Neural progenitor cell (in vitro differentiated cells): ENCODE data around the gene TMEM214. TPM values are rescaled to one million over a fixed set of nuclear protein-coding genes. Genes with fewer than 3 reads are reported as not detected.

Source experiments
- DNase-seq: peaks from one replicate; pipeline ENCODE4 v3.0.0-alpha.2; 2016; ENCODE audit warnings: low spot score
- H2AFZ ChIP-seq: fragments of 200-600 bp; sonication (generic); replicated peaks from 2 replicates; pipeline ENCODE4 v1.6.1; 2016; ENCODE audit warnings: antibody characterized with exemption
- H3F3A ChIP-seq: fragments of 200-600 bp; sonication (generic); 2 replicates; pipeline ENCODE4 v1.6.1; 2016; ENCODE audit warnings: antibody characterized with exemption, low read depth
- H3K27ac ChIP-seq: fragments of 200-600 bp; sonication (generic); 2 replicates; pipeline ENCODE4 v1.5.1; 2016; ENCODE audit warnings: mild to moderate bottlenecking
- H3K27me3 ChIP-seq: fragments of 200-600 bp; sonication (generic); 2 replicates; pipeline ENCODE4 v1.6.1; 2016; ENCODE audit warnings: mild to moderate bottlenecking, moderate library complexity
- H3K36me3 ChIP-seq: fragments of 200-600 bp; sonication (generic); 2 replicates; pipeline ENCODE4 v1.5.1; 2016
- H3K4me1 ChIP-seq: fragments of 200-600 bp; sonication (generic); 2 replicates; pipeline ENCODE4 v1.6.1; 2016; ENCODE audit warnings: mixed run types
- H3K4me2 ChIP-seq: fragments of 200-600 bp; sonication (generic); 2 replicates; pipeline ENCODE4 v1.6.1; 2016
- H3K4me3 ChIP-seq: fragments of 200-600 bp; sonication (generic); 2 replicates; pipeline ENCODE4 v1.5.1; 2016
- H3K79me2 ChIP-seq: fragments of 200-600 bp; sonication (generic); 2 replicates; pipeline ENCODE4 v1.6.1; 2016; ENCODE audit warnings: low read depth
- H3K9ac ChIP-seq: fragments of 200-600 bp; sonication (generic); 2 replicates; pipeline ENCODE4 v1.6.1; 2016
- H3K9me3 ChIP-seq: fragments of 200-600 bp; sonication (generic); 2 replicates; pipeline ENCODE4 v1.5.1; 2016; ENCODE audit warnings: low read depth
- H4K20me1 ChIP-seq: fragments of 200-600 bp; sonication (generic); 2 replicates; pipeline ENCODE4 v1.6.1; 2016; ENCODE audit warnings: low read depth
- H3K27ac Mint-ChIP-seq: 3 replicates; pipeline ENCODE4 v1.8.0; 2021; ENCODE audit warnings: mixed read lengths
- H3K27me3 Mint-ChIP-seq: 2 replicates; pipeline ENCODE4 v1.8.0; 2022; ENCODE audit warnings: low read depth, mild to moderate bottlenecking, inconsistent platforms, moderate library complexity, mixed read lengths; ENCODE audit not compliant: insufficient read depth
- H3K36me3 Mint-ChIP-seq: 3 replicates; pipeline ENCODE4 v1.8.0; 2021; ENCODE audit warnings: mixed read lengths
- H3K4me1 Mint-ChIP-seq: 3 replicates; pipeline ENCODE4 v1.8.0; 2021; ENCODE audit warnings: mixed read lengths
- H3K4me3 Mint-ChIP-seq: 3 replicates; pipeline ENCODE4 v1.8.0; 2021; ENCODE audit warnings: mild to moderate bottlenecking, moderate library complexity, mixed read lengths
- H3K9me3 Mint-ChIP-seq: 3 replicates; pipeline ENCODE4 v1.8.0; 2020; ENCODE audit warnings: mixed read lengths
- CTCF ChIP-seq: fragments of 200-600 bp; sonication (generic); IDR thresholded peaks from 2 replicates; pipeline ENCODE4 v1.5.1; 2017; ENCODE audit warnings: antibody characterized with exemption, mild to moderate bottlenecking
- EZH2 ChIP-seq: fragments of 200-600 bp; sonication (generic); IDR thresholded peaks from 2 replicates; pipeline ENCODE4 v1.6.1; 2017; ENCODE audit warnings: antibody characterized with exemption, mild to moderate bottlenecking, moderate library complexity
- EZH2phosphoT487 ChIP-seq: fragments of 200-600 bp; sonication (generic); IDR thresholded peaks from 2 replicates; pipeline ENCODE4 v1.6.1; 2017; ENCODE audit warnings: antibody characterized with exemption
- total RNA-seq: library from RNA; depleted of rRNA; stranded (reverse); fragments of >200 nt; gene quantifications from 2 replicates; pipeline ENCODE4 v1.2.3, GENCODE V29; 2015; ENCODE audit warnings: low replicate concordance

TMEM214 gene
- total RNA-seq, 1 donor from 2014 or later: 18.1 TPM

GRCh38 chr2:27003007-27003406, 29.8 kb upstream of the TMEM214 start:
- Histone ChIP-seq H3K4me3 (no peak overlapping the region), H3K4me1 (peaks cover 6% of the 10 kb centered on the region), H3K4me2 (no peak overlapping the region), H3K9me3 (no peaks in the 10 kb centered on the region), H3K9ac (no peak overlapping the region), H3K79me2 (no peaks in the 10 kb centered on the region), H3K27ac (no peak overlapping the region), H3K27me3 (no peaks in the 10 kb centered on the region), H3K36me3 (no peaks in the 10 kb centered on the region), H3F3A (no peaks in the 10 kb centered on the region), H4K20me1 (peaks cover 17% of the 10 kb centered on the region), H2AFZ (no peak overlapping the region)
- H3K4me1 Mint-ChIP-seq: peaks cover 2% of the 10 kb centered on the region
- H3K9me3 Mint-ChIP-seq: no peaks in the 10 kb centered on the region
- H3K4me3 Mint-ChIP-seq: no peak overlapping the region
- H3K27me3 Mint-ChIP-seq: peaks cover 2% of the 10 kb centered on the region
- H3K27ac Mint-ChIP-seq: no peak overlapping the region
- H3K36me3 Mint-ChIP-seq: no peaks in the 10 kb centered on the region
- TF ChIP-seq EZH2phosphoT487: no peak
- TF ChIP-seq EZH2: no peak
- TF ChIP-seq CTCF: no peak
- no peak for DNase-seq

- Histone ChIP-seq H3K9me3 (no peaks in the 10 kb centered on the region), H3K36me3 (no peaks in the 10 kb centered on the region), H3K79me2 (no peaks in the 10 kb centered on the region), H4K20me1 (peaks cover 8% of the 10 kb centered on the region), H3K4me1 (no peaks in the 10 kb centered on the region), H3K4me3 (no peak overlapping the region), H3K27me3 (no peaks in the 10 kb centered on the region), H3K27ac (no peak overlapping the region), H3K9ac (no peak overlapping the region), H2AFZ (no peak overlapping the region), H3K4me2 (no peak overlapping the region), H3F3A (no peaks in the 10 kb centered on the region)
- H3K4me3 Mint-ChIP-seq: no peak overlapping the region
- peaks cover 2% of the 10 kb centered on the region for H3K27me3 Mint-ChIP-seq
- H3K4me1 Mint-ChIP-seq: no peaks in the 10 kb centered on the region
- H3K9me3 Mint-ChIP-seq: no peaks in the 10 kb centered on the region
- TF ChIP-seq CTCF: no peak
- TF ChIP-seq EZH2phosphoT487: no peak
- no peak for TF ChIP-seq EZH2
- H3K27ac Mint-ChIP-seq: no peak overlapping the region
- H3K36me3 Mint-ChIP-seq: no peaks in the 10 kb centered on the region
- no peak for DNase-seq
Observed at GRCh38 chr2:27003857-27004256, 28.9 kb upstream of the TMEM214 start.

- Histone ChIP-seq H3K27me3 (no peaks in the 10 kb centered on the region), H3K9ac (no peak overlapping the region), H3K4me1 (no peaks in the 10 kb centered on the region), H3K4me2 (no peak overlapping the region), H2AFZ (no peak overlapping the region), H3K9me3 (no peaks in the 10 kb centered on the region), H3F3A (no peaks in the 10 kb centered on the region), H3K4me3 (no peak overlapping the region), H4K20me1 (peaks cover 7% of the 10 kb centered on the region), H3K79me2 (no peaks in the 10 kb centered on the region), H3K36me3 (no peaks in the 10 kb centered on the region), H3K27ac (no peak overlapping the region)
- Mint-ChIP-seq H3K27ac (no peak overlapping the region), H3K4me3 (no peak overlapping the region), H3K4me1 (no peaks in the 10 kb centered on the region), H3K36me3 (peaks cover 8% of the 10 kb centered on the region), H3K9me3 (no peaks in the 10 kb centered on the region), H3K27me3 (peaks cover 2% of the 10 kb centered on the region)
- no peak for TF ChIP-seq EZH2phosphoT487
- TF ChIP-seq EZH2: no peak
- no peak for TF ChIP-seq CTCF
- no peak for DNase-seq
Observed at GRCh38 chr2:27006602-27007415, 26.0 kb upstream of the TMEM214 start.
